ENCODE data around the gene PYGM. TPM values are rescaled to one million over a fixed set of nuclear protein-coding genes. Genes with fewer than 3 reads are reported as not detected.

PYGM gene
- total RNA-seq, 1 experiment from 2014 or later: 1.7 TPM

DNA sequence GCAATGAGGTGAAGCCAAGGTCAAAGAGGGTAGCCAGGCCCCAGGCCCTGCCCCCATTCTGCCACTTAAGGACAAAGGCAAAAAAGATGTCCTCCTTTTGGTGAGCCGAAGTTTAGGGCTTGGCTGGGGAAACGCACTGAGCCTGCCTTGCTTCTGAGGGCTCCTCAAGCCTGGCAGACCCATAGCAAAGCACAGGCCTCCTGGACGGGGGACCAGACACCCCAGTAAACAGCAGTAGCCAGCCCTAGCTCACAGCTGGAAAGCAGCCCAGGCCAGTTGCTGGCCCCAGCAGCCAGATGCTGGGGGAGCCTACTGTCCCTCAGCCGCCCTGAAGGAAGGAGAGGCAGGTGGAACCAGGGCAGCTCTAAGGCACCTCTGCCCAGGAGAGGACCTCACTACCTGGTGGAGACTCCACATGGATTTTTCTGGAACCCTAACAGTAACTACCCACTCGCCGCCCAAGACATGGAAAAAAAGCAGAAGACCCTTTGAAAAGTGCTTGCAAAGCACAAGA, 3.8 kb upstream of the PYGM start:
- Histone ChIP-seq H3K27me3 (ENCODE audit: insufficient read depth, low read length) (no peaks in the 10 kb centered on the region), H3K9me2 (ENCODE audit: insufficient read depth) (no peaks in the 10 kb centered on the region), H3K27ac (ENCODE audit: low read depth, low read length) (peak overlapping the region; percentile 36; the same call in 1 of the 2 replicates), H3K4me3 (replicated peaks in 1 of 2; ENCODE audit: low read depth in 1 of 2, low read length in 2 of 2) (no peak overlapping the region), H3K9ac (ENCODE audit: low read length) (no peak overlapping the region), H2AFZ (ENCODE audit: low read depth, low read length, poor library complexity, severe bottlenecking) (no peak overlapping the region), H3K79me2 (ENCODE audit: insufficient read depth, low read length) (peaks cover 38% of the 10 kb centered on the region), H3K9me3 (ENCODE audit: control insufficient read depth in 1 of 2, insufficient read depth in 1 of 2, low read depth in 1 of 2, low read length in 2 of 2) (no peaks in the 10 kb centered on the region), H4K20me1 (ENCODE audit: insufficient read depth) (peaks cover 22% of the 10 kb centered on the region; the same call in 1 of the 2 replicates), H3K4me2 (ENCODE audit: low read length) (no peak overlapping the region), H3K4me1 (ENCODE audit: control insufficient read depth in 1 of 2, insufficient read depth in 2 of 2, low read length in 2 of 2) (peaks cover 0 to 5% of the 10 kb centered on the region in 2 experiments; a peak in 1 of 4 replicates), H3K36me3 (ENCODE audit: control insufficient read depth in 1 of 2, insufficient read depth in 2 of 2, low read length in 2 of 2) (peaks cover 46 to 53% of the 10 kb centered on the region in 2 experiments)
- no TSS peak for BruUV-seq (replicated peaks)
- DNase-seq (ENCODE audit: low read depth, low spot score) (no peak), ATAC-seq (no peak)
- intact Hi-C loops (cut with micrococcal nuclease): no loop called here
- CTCF ChIA-PET: no interaction called here
- POLR2A ChIA-PET: interaction anchor here (1.6 kb wide), 1 partner anchor 15 kb away, joined by 5 read pairs; the partner anchor contains the start of gene SF1
- TF ChIP-seq, protein P1, sequence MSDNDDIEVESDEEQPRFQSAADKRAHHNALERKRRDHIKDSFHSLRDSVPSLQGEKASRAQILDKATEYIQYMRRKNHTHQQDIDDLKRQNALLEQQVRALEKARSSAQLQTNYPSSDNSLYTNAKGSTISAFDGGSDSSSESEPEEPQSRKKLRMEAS (IDR thresholded peaks at IDR 0.05): no peak
- TF ChIP-seq, protein P2, sequence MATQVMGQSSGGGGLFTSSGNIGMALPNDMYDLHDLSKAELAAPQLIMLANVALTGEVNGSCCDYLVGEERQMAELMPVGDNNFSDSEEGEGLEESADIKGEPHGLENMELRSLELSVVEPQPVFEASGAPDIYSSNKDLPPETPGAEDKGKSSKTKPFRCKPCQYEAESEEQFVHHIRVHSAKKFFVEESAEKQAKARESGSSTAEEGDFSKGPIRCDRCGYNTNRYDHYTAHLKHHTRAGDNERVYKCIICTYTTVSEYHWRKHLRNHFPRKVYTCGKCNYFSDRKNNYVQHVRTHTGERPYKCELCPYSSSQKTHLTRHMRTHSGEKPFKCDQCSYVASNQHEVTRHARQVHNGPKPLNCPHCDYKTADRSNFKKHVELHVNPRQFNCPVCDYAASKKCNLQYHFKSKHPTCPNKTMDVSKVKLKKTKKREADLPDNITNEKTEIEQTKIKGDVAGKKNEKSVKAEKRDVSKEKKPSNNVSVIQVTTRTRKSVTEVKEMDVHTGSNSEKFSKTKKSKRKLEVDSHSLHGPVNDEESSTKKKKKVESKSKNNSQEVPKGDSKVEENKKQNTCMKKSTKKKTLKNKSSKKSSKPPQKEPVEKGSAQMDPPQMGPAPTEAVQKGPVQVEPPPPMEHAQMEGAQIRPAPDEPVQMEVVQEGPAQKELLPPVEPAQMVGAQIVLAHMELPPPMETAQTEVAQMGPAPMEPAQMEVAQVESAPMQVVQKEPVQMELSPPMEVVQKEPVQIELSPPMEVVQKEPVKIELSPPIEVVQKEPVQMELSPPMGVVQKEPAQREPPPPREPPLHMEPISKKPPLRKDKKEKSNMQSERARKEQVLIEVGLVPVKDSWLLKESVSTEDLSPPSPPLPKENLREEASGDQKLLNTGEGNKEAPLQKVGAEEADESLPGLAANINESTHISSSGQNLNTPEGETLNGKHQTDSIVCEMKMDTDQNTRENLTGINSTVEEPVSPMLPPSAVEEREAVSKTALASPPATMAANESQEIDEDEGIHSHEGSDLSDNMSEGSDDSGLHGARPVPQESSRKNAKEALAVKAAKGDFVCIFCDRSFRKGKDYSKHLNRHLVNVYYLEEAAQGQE (IDR thresholded peaks at IDR 0.05; ENCODE audit: low read depth): no peak
- TF ChIP-seq ELF1 (IDR thresholded peaks at IDR 0.05; ENCODE audit: borderline replicate concordance, low read depth) (no peak), EZH2 (IDR thresholded peaks at IDR 0.05) (no peak), FOSL1 (IDR thresholded peaks at IDR 0.05; ENCODE audit: low read depth) (no peak), YY1 (IDR thresholded peaks at IDR 0.05; ENCODE audit: extremely low read depth, insufficient replicate concordance, low read depth, low read length) (no peak)
- TF ChIP-seq, protein P3, sequence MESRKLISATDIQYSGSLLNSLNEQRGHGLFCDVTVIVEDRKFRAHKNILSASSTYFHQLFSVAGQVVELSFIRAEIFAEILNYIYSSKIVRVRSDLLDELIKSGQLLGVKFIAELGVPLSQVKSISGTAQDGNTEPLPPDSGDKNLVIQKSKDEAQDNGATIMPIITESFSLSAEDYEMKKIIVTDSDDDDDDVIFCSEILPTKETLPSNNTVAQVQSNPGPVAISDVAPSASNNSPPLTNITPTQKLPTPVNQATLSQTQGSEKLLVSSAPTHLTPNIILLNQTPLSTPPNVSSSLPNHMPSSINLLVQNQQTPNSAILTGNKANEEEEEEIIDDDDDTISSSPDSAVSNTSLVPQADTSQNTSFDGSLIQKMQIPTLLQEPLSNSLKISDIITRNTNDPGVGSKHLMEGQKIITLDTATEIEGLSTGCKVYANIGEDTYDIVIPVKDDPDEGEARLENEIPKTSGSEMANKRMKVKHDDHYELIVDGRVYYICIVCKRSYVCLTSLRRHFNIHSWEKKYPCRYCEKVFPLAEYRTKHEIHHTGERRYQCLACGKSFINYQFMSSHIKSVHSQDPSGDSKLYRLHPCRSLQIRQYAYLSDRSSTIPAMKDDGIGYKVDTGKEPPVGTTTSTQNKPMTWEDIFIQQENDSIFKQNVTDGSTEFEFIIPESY (IDR thresholded peaks at IDR 0.05; ENCODE audit: extremely low read depth, insufficient replicate concordance, low read length): no peak
- RAD21 ChIA-PET (ENCODE audit: low non-redundant PET in 1 of 2, low total read pairs in 2 of 2, uncharacterized antibody in 2 of 2, unreplicated experiment in 2 of 2): no interaction called here

Measured in HCT116 (cell line).